NCI-H1092 treated with DMSO at 0.1 percent for 48 hours (cell line): ENCODE data around the gene SLC19A1.
A peak's percentile ranks its signal among the peaks of the same experiment; 100 is the strongest.

ENCODE experiments used
- DNase-seq: peaks from one replicate; lab custom pipeline; 2025; lab: John Stamatoyannopoulos, UW

Gene SLC19A1

DNA sequence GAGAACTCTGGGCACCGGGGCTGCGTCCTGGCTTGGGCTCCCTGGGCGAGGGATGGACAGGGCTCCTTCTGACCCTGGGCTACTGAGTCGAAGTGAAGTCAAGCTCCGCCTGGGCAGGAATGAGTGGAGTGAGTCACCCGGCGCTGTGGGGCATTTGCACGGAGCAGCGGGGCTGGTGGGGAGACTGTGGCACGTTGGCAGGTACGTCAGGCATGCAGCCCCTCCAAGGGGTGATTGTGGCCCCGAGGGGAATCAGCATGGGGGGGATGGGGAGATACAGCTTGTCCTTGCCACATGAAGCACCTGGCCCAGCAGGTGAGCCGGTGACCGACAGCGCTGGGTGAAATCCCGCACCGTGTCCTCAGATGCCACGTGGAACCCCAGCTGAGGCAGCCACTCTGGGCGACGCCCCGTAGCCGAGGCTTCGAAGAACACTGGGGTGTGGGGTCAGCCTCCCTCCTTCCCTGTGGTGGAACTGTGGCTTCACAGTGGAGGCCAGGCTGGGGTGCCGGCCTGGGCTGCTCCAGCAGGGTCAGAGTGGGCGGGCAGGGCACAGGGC lies 74.9 kb downstream of the SLC19A1 start:
- no peak for DNase-seq

DNA sequence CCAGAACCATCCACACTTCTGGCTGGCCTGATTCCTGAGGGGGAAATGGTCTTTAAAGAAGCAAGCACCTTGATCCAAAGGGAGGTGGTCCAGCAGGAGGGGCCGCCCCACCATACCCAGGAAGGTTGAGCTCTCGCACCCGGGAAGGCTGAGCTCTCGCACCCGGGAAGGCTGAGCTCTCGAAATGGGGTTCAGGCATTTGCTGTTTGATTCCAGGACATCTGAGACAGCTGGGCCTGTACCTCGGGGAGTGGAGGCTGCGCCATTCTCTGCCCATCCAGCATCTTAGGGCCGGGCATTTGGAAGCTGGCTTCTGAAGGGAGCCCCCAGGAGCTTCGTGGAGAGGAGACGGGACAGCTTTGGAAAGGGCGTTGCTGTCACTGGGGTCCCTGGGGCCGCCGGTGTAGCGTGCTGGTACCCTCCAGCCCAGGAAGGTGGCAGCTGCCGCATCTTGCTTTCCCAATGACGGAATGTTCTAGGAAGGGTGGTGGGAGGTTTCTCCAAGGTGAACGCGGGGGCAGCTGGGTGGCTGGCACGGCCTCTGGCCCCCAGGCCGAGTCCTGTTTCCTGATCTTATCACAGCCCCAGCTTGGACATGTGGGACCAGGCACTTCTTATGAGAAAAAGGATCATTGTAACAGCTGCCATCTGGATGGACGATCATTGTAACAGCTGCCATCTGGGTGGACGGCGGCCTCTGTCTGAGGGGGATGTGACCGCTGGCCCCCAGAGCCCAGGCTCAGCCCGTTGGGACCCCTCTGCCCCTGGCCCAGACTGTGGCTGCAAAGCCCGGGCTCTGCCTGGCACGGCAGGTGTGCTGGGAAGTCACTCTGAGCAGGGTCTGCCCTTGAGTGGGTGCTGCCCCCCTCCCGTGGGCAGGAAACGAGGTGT lies 75.7 kb downstream of the SLC19A1 start:
- DNase-seq = no peak

DNA sequence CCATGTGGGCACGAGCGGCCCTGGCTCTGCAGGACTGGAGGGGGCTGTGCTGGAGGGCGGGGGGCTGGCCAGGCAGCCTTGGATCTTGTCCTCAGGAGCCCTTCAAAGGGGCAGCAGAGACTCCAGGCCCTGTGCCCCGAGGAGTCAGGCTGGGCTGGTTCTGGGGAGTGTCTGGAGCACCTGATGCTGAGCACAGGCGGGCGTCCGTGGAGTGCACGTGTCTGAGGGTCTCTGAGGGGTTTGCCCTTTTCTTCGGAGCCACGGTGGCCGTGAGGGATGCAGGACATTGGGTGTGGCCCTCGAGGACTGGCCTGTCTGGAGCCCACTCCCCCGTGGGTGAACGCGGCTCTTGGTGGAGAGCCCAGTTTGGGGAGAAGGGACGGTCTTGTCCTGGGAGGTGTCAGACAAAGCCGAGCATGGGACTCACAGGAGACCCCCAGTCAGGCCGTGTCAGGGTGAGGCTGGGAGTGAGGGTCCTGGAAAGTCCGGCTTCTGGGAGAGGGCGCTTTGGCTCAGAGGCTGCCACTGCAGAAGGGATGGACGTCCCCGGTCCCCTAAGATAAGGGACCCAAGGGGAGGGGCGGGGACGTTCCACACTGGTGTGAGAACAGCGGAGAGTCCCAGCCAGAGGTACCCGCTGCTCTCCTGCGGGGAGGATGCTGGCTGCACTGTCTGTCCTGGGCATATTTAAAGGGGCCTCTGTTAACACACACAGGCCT lies 76.5 kb downstream of the SLC19A1 start:
- no peak for DNase-seq

DNA sequence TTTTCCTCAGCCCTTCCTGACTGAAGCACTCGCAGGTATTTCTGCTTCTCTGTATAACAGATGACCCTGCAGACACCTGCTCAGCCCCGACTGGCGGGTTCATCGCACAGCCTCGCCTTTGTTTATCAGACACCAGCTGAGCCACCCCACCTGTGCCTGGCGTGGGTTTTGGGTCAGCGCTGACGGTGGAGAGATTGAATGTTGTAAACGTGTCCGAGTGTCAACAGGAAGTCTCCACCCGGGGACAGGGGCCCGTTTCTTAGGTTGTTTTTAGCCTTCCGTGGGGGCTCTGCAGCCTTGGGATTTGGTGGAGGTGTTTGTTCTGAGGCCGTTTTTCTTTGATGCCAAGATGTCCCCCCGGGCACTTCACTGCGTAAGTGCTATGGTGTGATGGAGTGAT lies 77.1 kb downstream of the SLC19A1 start:
- DNase-seq = peak; percentile 8

DNA sequence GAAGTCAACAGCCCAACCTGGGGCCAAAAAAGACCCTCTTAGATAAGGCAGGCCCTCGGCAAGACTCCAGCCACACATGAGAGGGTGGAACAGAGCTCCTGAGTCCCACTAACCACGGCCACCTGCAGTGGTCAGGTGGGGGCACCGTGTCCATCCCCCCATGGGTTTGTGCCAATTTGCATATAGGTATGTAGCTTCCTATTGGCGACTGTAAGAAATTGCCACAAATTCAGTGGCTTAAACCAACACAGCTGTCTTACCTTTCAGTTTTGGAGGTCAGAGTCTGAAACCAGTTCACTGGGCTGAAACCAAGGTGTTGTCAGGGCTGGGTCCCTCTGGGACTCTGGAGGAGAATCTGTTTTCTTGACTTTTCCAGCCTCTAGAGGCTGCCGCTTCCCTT lies 77.9 kb downstream of the SLC19A1 start:
- no peak for DNase-seq

DNA sequence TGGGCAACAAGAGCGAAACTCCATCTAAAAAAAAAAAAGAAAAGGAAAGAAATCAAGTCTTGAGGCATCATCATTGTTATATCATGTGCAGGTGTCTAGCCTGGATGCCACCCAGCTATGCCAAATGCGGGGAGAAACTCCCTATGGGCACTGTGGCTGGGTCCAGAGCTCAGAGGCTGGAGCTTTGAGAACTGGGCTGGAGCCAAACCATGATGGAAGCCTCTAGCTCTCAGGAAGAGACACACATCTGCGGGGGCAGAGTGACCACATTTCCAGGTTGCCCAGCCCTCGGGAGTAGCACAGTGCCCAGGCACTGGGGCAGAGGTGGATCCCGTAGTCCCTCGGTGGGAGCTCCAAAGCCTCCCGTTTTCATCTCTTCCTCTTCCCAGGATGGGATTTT lies 78.4 kb downstream of the SLC19A1 start:
- no peak for DNase-seq

DNA sequence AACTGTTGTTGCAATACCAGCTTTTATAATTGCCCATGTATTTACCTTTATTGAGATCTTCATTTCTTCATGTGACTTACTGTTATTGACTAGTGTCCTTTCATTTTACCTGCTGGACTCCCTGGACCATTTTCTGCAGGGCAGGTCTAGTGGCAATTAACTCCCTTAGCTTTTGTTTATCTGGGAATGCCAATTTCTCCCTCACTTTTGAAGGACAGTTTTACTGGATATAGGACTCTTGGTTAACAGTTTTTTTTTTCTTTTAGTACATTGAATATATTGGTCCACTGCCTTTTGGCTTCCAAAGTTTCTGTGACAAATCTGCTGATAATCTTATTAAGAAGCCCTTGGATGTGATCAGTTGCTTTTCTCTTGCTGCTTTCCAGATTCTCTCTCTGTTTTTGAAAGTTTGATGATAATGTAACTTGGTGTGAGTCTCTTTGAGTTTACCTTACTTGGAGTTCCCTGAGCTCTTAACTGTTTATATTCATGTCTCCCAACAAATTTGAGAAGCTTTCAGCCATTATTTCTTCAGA lies 80.4 kb downstream of the SLC19A1 start:
- DNase-seq = no peak

DNA sequence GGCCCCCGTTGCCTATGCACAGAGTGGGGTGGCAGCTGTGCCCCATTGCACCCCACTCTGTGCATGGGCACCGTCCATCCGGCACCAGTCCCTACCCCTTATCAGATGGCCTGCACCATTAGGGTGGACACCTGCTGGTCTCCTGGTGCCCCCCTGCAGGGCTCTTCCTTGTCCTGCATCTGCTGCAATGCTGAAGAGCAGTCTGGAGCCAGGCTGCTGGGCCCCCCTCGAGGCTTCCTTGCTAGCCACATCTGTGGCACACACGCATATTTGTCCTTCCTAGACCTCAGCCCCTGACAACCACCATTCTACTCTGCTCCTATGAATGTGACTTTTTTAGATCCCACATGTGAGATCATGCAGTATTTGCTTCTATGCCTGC lies 80.9 kb downstream of the SLC19A1 start:
- DNase-seq = no peak

DNA sequence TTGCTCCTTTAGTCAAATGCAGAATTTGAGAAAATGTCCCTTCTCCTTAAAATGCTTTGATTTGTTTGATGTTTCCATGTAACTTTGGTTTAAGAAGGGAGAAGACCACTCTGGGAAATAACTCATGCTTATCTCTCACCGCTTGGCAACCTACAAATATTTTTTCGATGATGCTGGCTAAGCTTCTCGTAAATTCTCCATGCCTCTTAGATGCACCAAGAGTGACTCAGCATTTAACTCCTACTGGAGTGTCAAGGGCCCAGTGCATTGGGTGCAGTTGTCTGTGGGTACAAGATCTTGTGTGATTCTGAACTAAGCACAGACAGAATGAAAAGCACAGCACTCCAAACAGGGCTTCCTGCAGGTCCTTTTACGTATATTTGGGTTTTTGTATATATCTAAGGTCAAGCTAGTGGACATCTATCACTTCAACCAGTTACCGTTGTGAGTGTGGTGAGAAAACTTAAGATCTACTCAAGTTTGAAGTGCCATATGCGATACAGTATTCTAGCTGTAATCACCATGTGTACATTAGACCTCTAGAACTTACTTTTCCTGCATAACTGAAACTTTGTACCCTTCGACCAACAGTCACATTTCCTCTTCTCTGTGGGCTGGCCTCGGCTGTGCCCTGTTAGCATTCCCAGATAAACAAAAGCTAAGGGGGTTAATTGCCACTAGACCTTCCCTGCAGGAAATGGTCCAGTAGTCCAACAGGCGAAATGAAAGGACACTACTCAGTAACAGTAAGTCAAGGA lies 81.5 kb downstream of the SLC19A1 start:
- no peak for DNase-seq

DNA sequence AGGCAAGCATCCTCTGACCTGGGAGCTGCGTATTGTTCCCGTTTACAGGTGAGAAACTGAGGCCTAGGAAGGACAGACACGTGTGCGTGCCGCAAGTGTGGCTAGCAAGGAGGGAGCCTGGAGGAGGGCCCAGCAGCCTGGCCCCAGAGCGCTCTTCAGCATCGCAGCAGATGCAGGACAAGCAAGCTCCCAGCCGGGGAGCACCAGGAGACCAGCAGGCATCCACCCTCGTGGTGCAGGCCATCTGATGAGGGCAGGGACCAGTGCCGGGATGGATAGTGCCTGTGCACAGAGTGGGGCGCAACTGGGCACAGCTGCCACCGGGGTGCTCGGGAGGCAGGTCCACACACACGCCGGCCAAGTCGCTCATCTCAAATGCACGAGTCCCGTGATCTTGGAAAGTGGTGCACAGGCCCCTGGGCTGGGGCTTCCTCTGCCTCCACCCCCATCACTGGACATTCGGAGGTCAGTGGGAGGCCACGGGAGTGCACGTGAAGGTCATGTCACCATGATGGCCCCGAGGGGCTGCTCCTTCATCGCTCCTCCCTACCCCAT lies 82.2 kb downstream of the SLC19A1 start:
- no peak for DNase-seq

DNA sequence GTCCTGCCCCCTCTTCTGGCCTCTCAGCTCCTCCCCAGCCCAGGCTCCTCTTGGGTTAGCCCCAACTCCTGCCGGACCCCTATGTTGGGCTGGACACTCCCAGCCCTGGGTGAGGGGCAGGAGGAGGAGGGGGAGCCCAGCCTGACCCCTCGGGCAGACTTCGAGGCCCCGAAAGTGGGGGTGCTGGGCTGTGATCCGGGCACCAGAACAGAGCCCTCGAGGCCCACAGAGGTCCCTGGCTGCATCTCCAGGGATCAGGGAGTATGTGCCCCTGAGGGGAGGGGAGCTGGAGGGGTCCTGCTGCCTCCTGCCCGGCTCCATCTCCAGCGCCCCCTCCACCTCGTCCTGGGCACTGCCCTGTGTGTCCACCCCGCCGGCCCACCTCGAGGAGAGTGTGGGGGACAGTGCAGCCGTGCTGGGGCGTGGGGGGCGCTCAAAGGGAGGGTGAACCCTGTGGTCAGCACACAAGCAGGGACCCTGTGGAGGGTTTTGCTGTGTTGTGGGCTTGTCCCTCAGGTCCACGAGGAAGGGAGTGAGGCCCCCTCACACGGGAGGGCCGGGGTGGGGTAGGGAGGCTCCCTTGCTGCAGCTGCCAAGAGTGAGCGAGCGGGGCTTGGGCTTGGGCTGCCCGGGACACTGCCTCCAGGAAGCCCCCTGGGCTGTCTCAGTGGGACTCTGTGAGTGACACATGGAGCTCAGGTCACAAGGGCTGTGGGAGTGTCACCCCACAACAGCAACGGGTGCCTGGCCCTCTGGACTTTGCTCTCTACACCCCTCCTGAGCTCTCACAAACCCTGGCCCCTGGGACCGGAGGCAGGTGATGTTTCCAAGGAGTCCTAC lies 82.8 kb downstream of the SLC19A1 start:
- DNase-seq = no peak

DNA sequence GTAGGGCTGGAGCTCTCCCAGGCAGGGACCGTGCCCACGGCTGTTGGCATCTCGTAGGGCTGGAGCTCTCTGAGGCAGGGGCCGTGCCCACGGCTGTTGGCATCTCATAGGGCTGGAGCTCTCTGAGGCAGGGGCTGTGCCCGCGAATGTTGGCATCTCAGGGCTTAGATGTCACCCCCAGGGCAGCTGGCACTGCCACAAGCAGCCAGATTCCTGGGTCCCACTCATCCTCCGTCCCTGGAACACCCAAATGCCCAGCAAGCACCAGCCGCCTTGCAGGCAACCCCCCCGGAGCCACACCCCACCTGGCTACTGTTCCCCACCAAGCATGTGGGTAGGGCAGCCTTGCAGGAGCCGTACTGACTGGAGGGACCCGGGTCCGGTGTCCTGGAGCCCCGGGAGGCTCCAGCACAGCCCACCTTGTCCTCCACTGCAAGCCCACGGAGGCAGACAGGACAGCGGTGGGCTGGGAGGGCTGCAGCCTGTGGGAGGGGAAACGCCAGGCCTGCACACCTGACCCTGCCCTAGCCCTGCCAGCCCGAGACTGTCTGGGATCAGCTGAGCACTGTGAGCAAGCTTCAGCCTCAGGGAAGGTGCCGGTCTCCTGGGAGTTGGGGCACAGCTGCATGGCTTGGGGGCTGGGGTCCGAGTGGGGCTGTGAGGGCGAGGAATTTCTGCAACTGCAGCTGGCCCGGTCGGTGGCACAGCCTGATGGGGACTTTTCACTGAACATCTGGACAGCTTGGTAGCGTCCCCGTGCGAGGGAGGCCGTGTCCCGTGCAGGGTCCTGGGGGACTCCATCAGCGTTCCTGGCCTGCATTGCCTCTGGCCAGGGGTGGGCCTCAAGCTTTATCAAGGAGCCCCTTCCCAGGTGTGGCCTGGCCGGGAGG lies 83.7 kb downstream of the SLC19A1 start:
- no peak for DNase-seq

DNA sequence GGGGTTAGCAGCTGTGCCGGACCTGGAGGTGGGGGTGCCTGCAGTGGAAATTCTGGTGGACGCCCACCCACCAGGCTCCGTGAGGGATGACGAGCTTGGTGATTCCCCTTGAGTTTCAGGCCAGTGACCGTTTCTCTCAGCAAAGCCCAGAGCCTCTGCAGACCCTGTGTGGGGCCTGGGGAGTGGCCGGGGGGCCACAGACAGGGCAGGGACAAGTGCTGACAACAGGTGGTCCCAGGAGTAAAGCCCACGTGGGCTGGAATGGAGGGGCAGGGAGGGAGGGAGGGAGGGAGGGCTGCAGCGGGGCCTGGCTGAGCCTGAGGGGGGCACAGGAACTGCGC lies 84.4 kb downstream of the SLC19A1 start:
- DNase-seq = no peak

DNA sequence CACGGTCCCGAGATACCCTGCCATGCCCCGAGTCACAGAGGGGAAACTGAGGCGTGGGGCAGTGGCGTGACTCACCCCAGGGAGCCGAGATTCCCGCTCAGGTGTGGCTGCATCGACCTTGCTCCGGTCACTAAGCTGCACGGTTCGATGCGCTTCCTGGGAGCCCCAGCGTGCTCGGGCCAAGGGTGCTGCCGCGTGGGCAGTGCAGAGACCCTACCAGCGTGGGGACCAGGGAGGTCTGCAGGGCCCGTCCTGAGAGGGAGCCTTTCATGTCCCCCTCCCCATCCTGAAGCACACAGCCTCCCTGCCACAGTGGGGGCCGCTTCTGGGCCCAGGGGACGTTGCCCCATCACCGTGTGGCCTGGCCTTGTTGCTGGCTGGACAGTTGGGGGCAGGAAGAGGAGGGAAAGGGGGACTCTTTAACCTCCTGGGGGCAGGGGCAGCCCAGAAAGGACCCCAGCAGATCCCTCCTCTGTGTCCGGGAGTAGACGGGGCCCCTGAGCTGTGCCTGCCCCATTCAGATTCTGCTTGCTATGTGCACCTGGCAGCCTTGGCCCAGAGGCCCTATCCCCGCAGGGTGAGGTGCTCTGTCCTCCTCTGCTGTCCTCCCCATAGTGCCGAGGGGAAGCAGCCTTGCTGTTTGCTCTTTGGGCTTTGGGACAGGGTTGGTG lies 84.9 kb downstream of the SLC19A1 start:
- no peak for DNase-seq

DNA sequence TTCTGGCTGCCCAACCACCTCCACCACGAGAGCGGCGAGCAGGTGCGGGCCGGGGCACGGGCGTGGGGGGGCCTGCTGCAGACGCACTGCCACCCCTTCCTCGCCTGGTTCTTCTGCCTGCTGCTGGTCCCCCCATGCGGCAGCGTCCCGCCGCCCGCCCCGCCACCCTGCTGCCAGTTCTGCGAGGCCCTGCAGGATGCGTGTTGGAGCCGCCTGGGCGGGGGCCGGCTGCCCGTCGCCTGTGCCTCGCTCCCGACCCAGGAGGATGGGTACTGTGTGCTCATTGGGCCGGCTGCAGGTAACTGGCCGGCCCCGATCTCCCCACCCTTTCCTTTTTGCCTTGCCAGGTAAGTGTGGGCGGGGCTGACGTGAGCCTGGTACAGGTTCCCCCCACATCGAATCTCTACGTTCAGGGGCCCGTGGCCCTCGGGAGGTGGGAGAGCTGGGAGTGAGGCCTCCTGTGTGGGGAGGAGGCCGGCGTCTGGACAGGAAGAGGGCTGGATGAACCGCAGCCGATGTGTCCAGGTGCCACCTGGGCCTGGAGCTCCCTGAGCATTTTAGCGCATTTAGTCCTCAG lies 85.6 kb downstream of the SLC19A1 start:
- no peak for DNase-seq

DNA sequence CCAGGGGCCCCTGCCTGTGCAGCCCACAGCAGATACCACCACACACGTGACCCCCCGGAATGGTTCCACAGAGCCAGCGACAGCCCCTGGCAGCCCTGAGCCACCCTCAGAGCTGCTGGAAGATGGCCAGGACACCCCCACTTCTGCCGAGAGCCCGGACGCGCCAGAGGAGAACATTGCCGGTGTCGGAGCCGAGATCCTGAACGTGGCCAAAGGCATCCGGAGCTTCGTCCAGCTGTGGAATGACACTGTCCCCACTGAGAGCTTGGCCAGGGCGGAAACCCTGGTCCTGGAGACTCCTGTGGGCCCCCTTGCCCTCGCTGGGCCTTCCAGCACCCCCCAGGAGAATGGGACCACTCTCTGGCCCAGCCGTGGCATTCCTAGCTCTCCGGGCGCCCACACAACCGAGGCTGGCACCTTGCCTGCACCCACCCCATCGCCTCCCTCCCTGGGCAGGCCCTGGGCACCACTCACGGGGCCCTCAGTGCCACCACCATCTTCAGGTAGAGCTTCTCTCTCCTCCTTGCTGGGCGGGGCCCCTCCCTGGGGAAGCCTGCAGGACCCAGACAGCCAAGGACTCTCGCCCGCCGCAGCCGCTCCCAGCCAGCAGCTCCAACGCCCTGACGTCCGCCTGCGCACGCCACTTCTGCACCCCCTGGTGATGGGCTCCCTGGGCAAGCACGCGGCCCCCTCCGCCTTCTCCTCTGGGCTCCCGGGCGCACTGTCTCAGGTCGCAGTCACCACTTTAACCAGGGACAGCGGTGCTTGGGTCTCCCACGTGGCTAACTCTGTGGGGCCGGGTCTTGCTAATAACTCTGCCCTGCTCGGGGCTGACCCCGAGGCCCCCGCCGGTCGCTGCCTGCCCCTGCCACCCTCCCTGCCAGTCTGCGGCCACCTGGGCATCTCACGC lies 86.3 kb downstream of the SLC19A1 start:
- DNase-seq = peak; percentile 24

DNA sequence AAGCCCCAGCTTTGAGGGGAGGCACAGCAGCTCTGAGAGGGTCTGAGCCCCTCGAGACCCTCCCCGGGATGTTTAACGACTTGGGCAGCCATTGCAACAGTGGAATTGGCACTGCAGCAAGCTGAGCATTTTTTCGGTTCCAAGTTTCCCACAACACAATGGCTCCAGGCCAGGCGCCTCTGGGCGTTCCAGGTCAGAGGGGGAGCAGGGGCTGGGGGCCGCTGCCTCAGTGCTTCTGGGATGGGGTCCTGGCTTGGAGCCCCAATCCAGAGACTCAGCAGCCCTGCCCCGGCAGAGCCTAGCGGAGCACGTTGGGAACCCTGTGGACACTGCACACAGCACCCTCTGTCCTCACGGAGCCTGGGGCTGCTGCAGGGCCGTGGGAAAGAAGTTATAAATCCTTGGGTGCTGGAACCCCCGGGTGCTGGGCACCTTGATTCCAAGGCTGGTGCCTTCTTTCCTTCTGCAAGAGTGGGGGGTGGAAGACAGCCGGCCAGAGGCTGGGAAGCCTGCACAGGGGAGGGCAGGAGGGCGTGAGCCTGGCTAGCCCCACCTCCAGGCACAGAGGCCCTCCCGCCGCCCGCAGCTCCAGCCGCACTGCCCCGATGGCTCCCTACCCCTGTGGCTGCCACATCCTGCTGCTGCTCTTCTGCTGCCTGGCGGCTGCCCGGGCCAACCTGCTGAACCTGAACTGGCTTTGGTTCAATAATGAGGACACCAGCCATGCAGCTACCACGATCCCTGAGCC lies 87.1 kb downstream of the SLC19A1 start:
- no peak for DNase-seq
